GM15510 (cell line): ENCODE measurements around the gene KITLG.

Experiments
- POLR2A ChIP-seq: IDR thresholded peaks from 3 replicates; pipeline ENCODE4 v1.6.1; 2011; ENCODE audit warnings: borderline replicate concordance; ENCODE audit not compliant: insufficient read length; ENCODE audit errors: extremely low read depth

The KITLG gene

GRCh38 chr12:88529531-88530488, 50.5 kb downstream of the KITLG start:
- no peak for TF ChIP-seq POLR2A

DNA sequence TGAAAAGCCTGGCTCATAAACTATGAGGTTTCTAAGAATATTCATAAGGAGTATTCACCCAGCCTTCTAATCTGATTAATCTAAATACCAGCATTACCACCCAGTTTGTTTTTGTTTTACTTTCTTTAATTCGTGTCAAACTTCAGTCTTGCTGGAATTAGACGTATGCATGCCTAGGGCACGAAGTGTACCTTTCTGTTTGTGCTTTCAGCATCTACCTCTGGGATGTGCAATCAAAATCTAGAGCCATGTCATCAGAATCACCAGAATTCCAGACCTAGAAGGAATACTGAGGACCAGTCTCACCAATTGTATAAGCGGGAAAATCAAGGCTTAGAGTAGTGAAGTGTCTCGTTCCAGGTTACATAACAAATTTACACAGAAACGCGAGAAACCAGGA, 57.3 kb downstream of the KITLG start:
- no peak for TF ChIP-seq POLR2A

DNA sequence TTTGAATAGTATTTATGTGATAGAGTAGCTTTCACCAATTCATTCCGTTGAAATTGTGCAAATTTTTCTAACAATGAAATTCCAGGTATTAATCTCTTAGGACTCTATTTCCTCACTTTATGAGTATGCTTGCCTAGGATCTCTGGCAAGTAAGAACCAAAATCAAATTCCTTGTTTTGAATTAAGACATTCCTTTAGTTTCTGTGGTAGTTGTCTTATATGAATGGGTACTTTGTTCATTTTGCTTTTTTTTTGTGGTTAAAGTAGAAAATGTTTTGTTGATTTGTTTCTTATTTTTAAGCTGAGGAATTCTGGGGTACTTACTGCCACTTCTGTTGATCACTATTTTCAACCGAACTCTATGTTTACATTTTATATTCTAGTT, 59.8 kb downstream of the KITLG start:
- no peak for TF ChIP-seq POLR2A

DNA sequence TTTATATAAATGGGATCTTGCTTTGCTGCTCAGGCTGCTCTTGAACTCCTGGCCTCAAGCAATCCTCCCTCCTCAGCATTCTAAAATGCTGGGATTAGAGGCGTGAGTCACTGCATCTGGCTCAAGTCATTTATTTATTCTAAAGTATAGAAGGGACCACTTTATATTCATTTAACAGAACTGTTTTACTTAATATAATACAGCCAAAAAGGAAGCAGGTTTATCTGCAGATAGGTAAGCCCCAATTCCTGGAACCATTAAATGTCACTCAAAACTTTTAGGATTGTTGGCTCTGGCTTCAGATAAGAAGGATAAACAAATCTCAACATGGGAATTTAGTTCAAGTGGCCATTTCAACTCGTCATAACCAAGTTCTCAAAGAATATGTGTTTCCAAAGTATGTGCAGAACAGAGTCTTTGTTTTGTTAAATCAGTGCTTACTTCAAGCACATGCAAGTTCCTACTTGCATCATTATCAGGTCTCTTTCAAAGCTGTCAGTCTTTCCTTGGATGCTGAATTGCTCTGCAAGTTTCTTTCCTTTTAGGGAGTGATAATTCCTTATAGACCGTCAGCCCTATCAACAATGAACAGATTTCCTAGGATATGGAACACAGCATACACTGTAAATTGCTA, 60.4 kb downstream of the KITLG start:
- TF ChIP-seq POLR2A: no peak

DNA sequence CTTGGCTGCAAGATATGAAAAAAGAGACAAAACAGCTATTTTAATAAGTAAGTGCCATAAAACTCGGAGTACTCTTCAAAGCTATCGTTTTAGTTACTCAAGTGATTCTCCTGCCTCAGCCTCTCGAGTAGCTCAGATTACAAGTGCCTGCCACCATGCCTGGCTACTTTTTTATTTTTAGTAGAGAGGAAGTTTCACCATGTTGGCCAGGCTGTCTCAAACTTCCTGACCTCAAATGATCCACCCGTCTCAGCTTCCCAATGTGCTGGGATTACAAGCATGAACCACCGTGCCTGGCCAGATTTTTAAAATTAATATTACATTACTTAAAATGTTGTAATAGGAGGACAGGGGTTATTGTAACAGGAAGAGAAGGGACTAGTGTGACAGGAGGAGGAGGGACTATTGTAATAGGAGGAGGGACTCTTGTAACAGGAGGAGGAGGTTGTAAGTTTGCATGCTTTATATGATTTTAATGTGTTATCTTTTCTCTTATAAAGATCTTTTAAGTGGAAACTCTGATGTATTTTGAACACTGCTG, 61.3 kb downstream of the KITLG start:
- TF ChIP-seq POLR2A: no peak

DNA sequence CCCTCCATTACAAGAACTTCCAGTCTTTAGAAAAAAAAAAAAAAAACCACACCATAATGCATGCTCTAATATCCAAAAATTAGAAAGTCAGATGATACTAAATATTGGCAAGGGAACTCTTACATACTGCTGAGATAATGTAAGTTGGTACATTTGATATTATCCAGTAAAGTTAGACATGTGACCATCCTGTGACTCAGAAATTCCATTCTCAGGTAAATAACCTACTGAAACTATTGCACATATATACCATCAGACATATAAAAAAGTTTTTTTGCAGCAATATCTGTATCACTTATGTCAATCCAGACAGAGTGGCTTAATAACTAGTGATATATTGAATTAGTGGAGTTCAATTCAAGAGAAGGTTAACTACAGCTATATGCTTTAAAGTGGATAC, 63.5 kb downstream of the KITLG start:
- TF ChIP-seq POLR2A: no peak

DNA sequence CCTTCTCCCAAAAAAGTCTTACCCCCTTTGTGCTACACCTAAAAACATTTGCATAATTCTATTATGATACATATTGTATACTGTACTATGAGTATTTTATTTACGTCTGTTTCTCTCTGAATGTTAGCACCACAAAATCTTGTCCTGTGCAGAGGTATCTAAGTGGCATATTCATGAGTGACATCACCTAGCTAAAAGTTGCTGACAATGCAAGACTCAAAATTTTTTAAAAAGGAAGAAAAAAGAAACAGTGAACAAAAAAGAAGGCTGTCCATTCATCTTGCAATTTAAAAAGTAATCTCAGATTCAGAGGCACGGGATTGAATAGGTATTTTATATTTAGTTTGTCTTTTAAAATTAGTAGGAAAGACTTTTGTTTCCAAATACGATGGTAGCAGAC, 69.4 kb downstream of the KITLG start:
- TF ChIP-seq POLR2A: no peak

DNA sequence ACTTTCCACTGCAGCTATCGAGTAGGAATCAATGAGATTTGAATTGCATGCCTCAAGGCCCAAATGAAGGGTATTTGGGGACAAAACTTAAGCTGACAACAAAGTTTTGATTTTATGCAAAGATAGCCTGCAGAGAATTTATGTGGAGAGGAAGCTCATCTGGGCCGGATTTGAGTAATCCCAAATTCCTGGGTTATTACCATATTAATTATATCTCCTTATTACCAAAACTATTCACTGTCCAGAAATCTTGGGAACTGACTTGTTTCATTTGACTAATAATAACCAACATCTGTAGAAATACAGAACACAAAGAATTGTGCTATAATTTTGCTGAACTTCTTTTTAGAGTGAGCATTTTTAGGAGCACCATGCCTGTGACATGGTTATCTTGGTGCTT, 70.4 kb downstream of the KITLG start:
- no peak for TF ChIP-seq POLR2A

DNA sequence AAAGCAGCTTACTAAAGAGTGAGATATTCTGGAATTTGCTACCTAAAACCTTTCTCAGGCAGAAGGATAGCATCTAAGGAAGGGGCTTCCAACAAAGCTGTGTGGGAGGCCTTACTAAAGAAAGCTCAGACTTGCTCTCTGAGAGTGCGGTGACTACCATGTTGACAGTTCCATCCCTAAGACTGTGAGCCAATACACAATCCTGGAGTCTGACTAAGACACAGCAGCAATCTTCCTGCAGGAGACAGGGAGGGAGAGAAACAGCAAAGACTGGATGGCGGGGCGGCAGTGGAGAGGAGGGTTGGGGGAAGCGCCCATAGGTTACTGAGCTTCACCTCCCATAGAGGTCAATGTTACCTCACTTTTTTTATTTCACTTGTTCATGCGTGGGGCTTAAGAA, 70.9 kb downstream of the KITLG start:
- TF ChIP-seq POLR2A: no peak

- no peak for TF ChIP-seq POLR2A
Measured at GRCh38 chr12:88507270-88507669, 73.0 kb downstream of the KITLG start.

- TF ChIP-seq POLR2A: no peak
Measured at GRCh38 chr12:88505696-88506095, 74.6 kb downstream of the KITLG start.

GRCh38 chr12:88503281-88503703, 77.0 kb downstream of the KITLG start:
- TF ChIP-seq POLR2A: no peak

DNA sequence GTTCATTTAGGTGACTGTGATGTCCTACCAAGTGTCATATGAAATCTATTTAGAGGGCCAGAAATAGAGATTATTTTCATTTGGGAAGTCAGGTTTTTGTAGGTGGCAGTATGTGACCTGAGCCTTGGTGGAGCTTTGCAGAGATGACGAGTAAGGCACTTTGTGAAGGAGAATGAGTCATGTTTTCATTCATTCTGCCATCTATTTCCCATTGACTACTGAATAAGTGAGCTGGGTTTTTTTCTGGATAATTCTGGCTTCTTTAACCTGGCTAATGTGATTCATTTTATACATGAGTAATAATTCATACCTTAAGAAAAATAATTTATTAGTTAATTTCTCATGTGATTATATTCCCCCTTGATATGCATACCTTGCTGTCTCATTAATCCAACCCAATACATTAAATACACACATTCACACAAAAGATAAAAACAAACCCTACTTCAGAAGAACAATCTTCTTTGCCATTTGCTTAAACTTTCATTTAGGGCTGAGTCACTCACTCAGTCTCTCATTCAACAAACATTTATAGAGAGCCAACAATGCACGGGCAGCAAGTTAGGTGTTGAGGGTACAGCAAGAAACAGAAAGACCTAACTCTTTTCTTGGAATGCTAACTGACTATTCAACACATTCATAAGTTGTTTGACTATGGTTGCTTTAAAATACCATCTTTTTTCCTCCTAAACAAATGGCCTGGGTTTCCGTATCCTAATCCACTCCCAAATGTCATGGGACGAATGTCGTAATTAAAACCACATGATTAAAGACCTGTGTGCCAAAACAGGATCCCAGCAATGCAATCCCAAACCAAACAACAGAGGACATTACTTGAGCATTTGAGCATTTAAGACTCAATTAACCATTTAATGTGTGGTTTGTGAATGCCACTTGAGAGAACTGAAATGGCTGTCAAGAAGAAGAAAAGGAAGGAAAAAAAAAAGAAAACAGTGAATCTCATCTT, 78.0 kb downstream of the KITLG start:
- no peak for TF ChIP-seq POLR2A

GRCh38 chr12:88496891-88497371, 83.3 kb downstream of the KITLG start:
- TF ChIP-seq POLR2A: no peak
